ENCODE measurements around the gene FARP1. TPM values are rescaled to one million over a fixed set of nuclear protein-coding genes. Genes with fewer than 3 reads are reported as not detected.

FARP1 gene
- total RNA-seq, 1 donor from 2014 or later = 128 TPM

DNA sequence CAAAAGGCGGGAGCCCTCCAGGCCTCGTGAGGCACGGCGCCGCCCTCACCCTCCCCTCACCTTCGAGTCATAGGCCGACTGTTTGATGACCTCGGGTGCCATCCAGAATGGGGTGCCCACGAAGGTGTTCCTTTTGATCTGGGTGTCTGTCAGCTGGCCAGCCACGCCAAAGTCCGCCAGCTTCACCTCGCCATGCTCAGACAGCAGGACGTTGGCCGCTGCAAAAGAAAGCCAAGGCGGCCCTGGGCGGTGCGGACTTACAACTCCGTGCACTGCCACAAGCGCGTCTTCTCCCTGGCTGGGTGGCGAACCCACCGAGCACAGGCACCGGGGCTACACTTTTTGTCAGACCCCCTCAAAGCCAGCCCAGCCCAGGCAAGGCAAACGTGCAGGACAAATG, 331.9 kb downstream of the FARP1 start:
- H3K27ac Mint-ChIP-seq (ENCODE audit: unreplicated experiment) = no peak overlapping the region
- Histone ChIP-seq H3K9me3 (ENCODE audit: insufficient read depth, low read depth, low read length) (no peaks in the 10 kb centered on the region), H3K27ac (ENCODE audit: low read depth, low read length) (no peak overlapping the region)

DNA sequence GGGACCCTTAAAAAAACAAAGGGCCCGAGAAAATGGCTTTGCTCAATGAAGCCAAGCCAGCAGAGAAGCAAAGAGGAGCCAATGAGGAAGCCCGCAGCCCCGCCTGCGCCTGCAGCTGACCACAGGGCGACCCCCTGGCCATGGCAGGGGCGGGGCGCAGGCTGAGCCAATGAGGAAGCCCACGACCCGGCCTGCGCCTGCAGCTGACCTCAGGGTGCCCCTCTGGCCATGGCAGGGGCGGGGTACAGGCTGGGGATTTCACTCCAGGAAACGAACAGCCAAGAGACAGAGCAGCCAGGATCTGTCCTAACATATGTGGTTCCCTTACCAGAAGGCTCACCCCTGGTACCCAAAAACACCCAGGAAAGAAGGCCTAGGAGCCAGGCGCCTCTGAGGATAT, 332.6 kb downstream of the FARP1 start:
- H3K27ac Mint-ChIP-seq (ENCODE audit: unreplicated experiment) = peak overlapping the region; percentile 81
- peaks cover 36% of the 10 kb centered on the region for H3K4me1 ChIP-seq (ENCODE audit: insufficient read depth, low read length)
- H3K79me2 ChIP-seq (ENCODE audit: insufficient read depth, low read length) = peaks cover 61% of the 10 kb centered on the region
- H3K36me3 ChIP-seq (ENCODE audit: insufficient read depth, low read length) = peaks cover 9% of the 10 kb centered on the region
- no peaks in the 10 kb centered on the region for H3K9me3 ChIP-seq (ENCODE audit: insufficient read depth, low read depth, low read length)
- H3K4me3 ChIP-seq (ENCODE audit: insufficient read depth, low read depth, low read length) = no peak overlapping the region
- H2AFZ ChIP-seq (ENCODE audit: low read depth, low read length) = no peak overlapping the region
- H3K27me3 ChIP-seq (ENCODE audit: insufficient read depth, low read length) = no peaks in the 10 kb centered on the region
- H3K4me3 Mint-ChIP-seq (ENCODE audit: unreplicated experiment) = no peak overlapping the region
- peak overlapping the region; percentile 11 for H3K9ac ChIP-seq (ENCODE audit: low read length)
- H3K9me3 Mint-ChIP-seq (ENCODE audit: unreplicated experiment) = no peaks in the 10 kb centered on the region
- peaks cover 45% of the 10 kb centered on the region for H3K4me1 Mint-ChIP-seq (ENCODE audit: low read depth, unreplicated experiment)
- no peak for DNase-seq (ENCODE audit: low read depth)
- H3K36me3 Mint-ChIP-seq (ENCODE audit: low read depth, unreplicated experiment) = peaks cover 24% of the 10 kb centered on the region
- peak overlapping the region; percentile 26 for H3K4me2 ChIP-seq (ENCODE audit: low read length)
- FAIRE-seq = no peak
- TF ChIP-seq, protein P1, sequence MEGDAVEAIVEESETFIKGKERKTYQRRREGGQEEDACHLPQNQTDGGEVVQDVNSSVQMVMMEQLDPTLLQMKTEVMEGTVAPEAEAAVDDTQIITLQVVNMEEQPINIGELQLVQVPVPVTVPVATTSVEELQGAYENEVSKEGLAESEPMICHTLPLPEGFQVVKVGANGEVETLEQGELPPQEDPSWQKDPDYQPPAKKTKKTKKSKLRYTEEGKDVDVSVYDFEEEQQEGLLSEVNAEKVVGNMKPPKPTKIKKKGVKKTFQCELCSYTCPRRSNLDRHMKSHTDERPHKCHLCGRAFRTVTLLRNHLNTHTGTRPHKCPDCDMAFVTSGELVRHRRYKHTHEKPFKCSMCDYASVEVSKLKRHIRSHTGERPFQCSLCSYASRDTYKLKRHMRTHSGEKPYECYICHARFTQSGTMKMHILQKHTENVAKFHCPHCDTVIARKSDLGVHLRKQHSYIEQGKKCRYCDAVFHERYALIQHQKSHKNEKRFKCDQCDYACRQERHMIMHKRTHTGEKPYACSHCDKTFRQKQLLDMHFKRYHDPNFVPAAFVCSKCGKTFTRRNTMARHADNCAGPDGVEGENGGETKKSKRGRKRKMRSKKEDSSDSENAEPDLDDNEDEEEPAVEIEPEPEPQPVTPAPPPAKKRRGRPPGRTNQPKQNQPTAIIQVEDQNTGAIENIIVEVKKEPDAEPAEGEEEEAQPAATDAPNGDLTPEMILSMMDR (IDR thresholded peaks at IDR 0.05; ENCODE audit: insufficient read depth, low read depth, low read length) = no peak
- TF ChIP-seq EZH2 (IDR thresholded peaks at IDR 0.05; ENCODE audit: insufficient read depth, low read length) = no peak
- no peaks in the 10 kb centered on the region for H4K20me1 ChIP-seq (ENCODE audit: insufficient read depth, low read length)
- no peaks in the 10 kb centered on the region for H3K27me3 Mint-ChIP-seq (ENCODE audit: low read depth, unreplicated experiment)
- peak overlapping the region; percentile 59 for H3K27ac ChIP-seq (ENCODE audit: low read depth, low read length)

More for the DNA sequence above, 331.9 kb downstream of the FARP1 start:
- Histone ChIP-seq H3K4me3 (ENCODE audit: insufficient read depth, low read depth, low read length) (no peak overlapping the region), H2AFZ (ENCODE audit: low read depth, low read length) (no peak overlapping the region), H3K9ac (ENCODE audit: low read length) (no peak overlapping the region), H3K36me3 (ENCODE audit: insufficient read depth, low read length) (peaks cover 9% of the 10 kb centered on the region), H3K4me1 (ENCODE audit: insufficient read depth, low read length) (peaks cover 36% of the 10 kb centered on the region), H3K27me3 (ENCODE audit: insufficient read depth, low read length) (no peaks in the 10 kb centered on the region), H4K20me1 (ENCODE audit: insufficient read depth, low read length) (no peaks in the 10 kb centered on the region), H3K4me2 (ENCODE audit: low read length) (no peak overlapping the region), H3K79me2 (ENCODE audit: insufficient read depth, low read length) (peaks cover 65% of the 10 kb centered on the region)
- H3K4me1 Mint-ChIP-seq (ENCODE audit: low read depth, unreplicated experiment) = peaks cover 45% of the 10 kb centered on the region
- no peak overlapping the region for H3K4me3 Mint-ChIP-seq (ENCODE audit: unreplicated experiment)
- DNase-seq (ENCODE audit: low read depth) = no peak
- H3K36me3 Mint-ChIP-seq (ENCODE audit: low read depth, unreplicated experiment) = peaks cover 25% of the 10 kb centered on the region
- TF ChIP-seq, protein P1 (IDR thresholded peaks at IDR 0.05; ENCODE audit: insufficient read depth, low read depth, low read length) = no peak
- no peak for TF ChIP-seq EZH2 (IDR thresholded peaks at IDR 0.05; ENCODE audit: insufficient read depth, low read length)
- no peak for FAIRE-seq
- no peaks in the 10 kb centered on the region for H3K27me3 Mint-ChIP-seq (ENCODE audit: low read depth, unreplicated experiment)
- H3K9me3 Mint-ChIP-seq (ENCODE audit: unreplicated experiment) = no peaks in the 10 kb centered on the region

DNA sequence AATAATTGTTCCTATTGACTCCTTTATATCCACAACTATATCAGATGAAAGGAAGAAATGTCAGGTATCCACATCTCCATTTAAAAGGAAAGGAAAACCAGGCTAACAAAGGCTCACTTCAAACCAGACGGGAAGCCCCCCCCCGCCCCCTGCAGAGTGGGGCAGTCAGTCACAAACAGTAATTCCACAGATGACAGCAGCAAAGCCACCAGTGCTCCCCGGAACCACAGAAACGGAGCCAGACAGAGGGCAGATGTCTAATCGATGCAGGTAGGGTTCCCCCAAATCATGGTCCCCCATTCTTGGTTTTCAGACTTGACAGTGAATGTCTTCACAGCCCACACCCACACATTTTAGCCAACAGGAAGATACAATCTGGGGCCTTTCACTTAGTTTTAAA, 333.2 kb downstream of the FARP1 start:
- Mint-ChIP-seq H3K4me1 (ENCODE audit: low read depth, unreplicated experiment) (peaks cover 50% of the 10 kb centered on the region), H3K4me3 (ENCODE audit: unreplicated experiment) (peak overlapping the region; percentile 76), H3K27me3 (ENCODE audit: low read depth, unreplicated experiment) (no peaks in the 10 kb centered on the region), H3K36me3 (ENCODE audit: low read depth, unreplicated experiment) (peaks cover 24% of the 10 kb centered on the region), H3K9me3 (ENCODE audit: unreplicated experiment) (no peaks in the 10 kb centered on the region), H3K27ac (ENCODE audit: unreplicated experiment) (peak overlapping the region; percentile 100)
- FAIRE-seq (no peak), DNase-seq (ENCODE audit: low read depth) (no peak)
- H3K9ac ChIP-seq (ENCODE audit: low read length) = peak overlapping the region; percentile 47
- H2AFZ ChIP-seq (ENCODE audit: low read depth, low read length) = no peak overlapping the region
- no peaks in the 10 kb centered on the region for H3K9me3 ChIP-seq (ENCODE audit: insufficient read depth, low read depth, low read length)
- no peak overlapping the region for H3K4me3 ChIP-seq (ENCODE audit: insufficient read depth, low read depth, low read length)
- H3K27me3 ChIP-seq (ENCODE audit: insufficient read depth, low read length) = no peaks in the 10 kb centered on the region
- peaks cover 9% of the 10 kb centered on the region for H3K36me3 ChIP-seq (ENCODE audit: insufficient read depth, low read length)
- H3K4me1 ChIP-seq (ENCODE audit: insufficient read depth, low read length) = peaks cover 41% of the 10 kb centered on the region
- TF ChIP-seq, protein P1 (IDR thresholded peaks at IDR 0.05; ENCODE audit: insufficient read depth, low read depth, low read length) = no peak
- TF ChIP-seq EZH2 (IDR thresholded peaks at IDR 0.05; ENCODE audit: insufficient read depth, low read length) = no peak
- H3K79me2 ChIP-seq (ENCODE audit: insufficient read depth, low read length) = peaks cover 62% of the 10 kb centered on the region
- H3K27ac ChIP-seq (ENCODE audit: low read depth, low read length) = peak overlapping the region; percentile 82
- peak overlapping the region; percentile 75 for H3K4me2 ChIP-seq (ENCODE audit: low read length)
- H4K20me1 ChIP-seq (ENCODE audit: insufficient read depth, low read length) = no peaks in the 10 kb centered on the region

Data from astrocyte (in vitro differentiated cells and primary cell).